ENCODE measurements around the gene RAB20.
"Not testable (repeated sequence)": the region's sequence is repeated elsewhere in the genome, so short reads cannot be mapped to it uniquely, and the experiment has no call there.

Gene RAB20

GRCh38 chr13:110575322-110576069, 14.0 kb upstream of the RAB20 start:
- DNase-seq: no peak

GRCh38 chr13:110574161-110574560, 12.6 kb upstream of the RAB20 start:
- DNase-seq: no peak

DNA sequence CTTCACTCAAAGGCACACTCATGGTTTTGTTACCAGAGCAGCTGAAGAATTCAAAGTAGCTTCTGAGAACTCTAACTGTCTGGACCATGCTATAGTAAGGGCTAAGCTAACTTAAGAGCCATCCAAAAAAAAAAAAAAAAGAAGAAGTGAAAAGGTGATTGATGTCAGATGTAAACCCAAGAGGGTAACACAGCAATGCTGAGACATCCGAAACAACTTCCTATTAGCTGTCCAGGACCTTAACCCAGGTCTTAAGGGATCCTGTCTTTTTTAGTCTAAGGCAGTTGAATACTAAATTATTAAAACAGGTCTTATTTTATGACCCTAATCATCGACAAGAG, 11.2 kb upstream of the RAB20 start:
- DNase-seq: no peak

- no peak for DNase-seq
Measured at GRCh38 chr13:110571896-110572777, 10.6 kb upstream of the RAB20 start.

DNA sequence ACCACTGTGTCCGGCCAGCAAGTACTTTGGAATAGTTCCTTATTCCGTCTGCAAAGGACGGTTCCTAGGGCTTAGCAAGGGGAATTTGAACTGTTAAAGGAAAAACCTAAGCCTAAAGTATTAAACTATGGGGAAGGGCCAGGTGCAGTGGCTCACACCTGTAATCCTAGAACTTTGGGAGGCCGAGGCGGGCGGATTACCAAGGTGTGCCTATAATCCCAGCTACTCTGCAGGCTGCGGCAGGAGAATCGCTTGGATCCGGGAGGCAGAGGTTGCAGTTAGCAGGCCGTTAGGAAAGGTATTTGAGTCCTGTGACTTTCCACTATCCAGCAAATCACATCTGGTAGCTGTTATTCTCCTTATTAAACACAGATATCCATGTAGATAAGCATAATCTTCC, 9.4 kb upstream of the RAB20 start:
- no peak for DNase-seq

DNA sequence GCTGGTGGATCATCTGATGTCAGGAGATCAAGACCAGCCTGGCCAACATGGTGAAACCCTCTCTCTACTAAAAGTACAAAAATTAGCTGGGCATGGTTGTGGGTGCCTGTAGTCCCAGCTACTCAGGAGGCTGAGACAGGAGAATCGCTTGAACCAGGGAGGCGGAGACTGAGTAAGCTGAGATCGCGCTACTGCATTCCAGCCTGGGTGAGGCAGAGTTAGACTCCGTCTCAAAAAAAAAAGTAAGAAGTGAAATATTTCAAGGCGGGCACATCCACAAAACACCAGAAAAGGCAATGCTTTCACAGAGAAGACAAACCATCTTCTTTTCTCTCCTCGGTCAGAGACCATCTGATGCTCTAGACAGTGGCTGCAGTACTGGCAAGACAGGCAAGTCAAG, 8.4 kb upstream of the RAB20 start:
- not testable (repeated sequence) for DNase-seq

- DNase-seq: no peak
Measured at GRCh38 chr13:110568612-110569011, 7.1 kb upstream of the RAB20 start.

DNA sequence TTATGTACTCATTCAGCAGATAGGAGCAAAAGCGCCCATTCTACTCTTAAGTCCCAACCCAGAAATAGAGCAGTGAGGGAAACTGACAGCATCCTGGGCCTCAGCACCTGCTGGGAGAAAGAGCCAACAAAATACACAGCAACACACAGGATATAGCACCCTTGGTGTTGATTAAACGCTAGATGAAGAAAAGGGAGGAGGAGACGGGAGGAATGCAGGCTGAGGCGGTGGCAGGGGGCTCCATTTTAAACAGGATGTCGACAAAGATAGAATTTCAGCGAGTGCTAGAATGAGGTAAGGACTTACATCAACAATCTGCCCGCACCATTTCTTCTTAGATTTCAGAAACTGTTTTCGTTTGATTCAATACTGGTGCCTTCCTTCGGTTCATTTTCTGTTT, 4.6 kb upstream of the RAB20 start:
- DNase-seq: no peak

- DNase-seq: no peak
Measured at GRCh38 chr13:110565296-110565695, 3.8 kb upstream of the RAB20 start.

- DNase-seq: no peak
Measured at GRCh38 chr13:110564472-110564985, 3.0 kb upstream of the RAB20 start.

DNA sequence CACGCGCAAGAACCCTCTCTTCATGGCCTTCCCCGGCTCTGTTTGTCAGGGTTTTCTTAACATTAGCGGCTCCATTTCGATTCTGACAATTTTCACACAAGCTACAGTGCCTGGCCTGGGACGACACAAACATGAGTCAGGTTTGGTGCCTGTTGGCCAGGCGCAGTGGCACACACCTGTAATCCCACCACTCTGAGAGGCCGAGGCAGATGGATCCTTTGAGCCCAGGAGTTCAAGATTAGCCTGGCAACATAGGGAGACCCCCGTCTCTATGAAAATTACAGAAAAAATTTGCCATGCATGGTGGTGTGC, 1.9 kb upstream of the RAB20 start:
- DNase-seq: no peak

DNA sequence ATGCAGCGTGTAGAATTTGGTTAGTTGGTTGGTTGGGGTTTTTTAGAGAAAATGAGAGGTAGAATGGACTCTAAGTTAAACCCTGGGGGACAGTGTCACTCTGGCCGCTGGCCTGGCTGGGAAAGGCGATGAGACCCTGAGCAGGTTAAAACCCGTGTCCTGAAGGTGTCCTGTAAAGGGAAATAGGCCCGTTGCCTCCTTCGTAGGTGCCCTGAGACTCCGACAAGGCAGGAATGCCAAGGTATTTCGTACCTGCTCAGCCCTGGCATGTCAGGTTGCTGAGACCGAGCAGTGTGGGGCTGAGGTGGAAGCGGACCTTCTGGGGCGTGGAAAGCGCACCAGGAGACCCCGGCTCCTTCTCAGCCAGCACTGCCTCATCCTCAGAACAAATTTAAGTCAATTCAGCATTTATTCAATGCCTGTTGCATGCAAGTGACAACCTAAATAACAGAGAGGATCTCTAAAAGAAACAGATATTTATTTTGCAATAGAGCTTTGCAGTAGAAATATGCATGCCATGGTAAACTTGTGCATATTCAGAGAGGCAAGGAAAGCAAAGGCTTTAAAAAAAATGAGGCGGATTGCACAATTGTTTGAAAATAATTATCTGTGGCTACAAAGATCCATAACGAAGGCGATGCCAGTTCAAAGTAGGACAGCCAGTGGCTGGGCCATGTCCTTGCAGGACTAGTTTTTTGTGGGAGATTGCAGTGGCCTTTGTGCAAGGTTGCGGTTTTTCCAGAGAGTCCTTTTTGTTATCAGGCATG, 1.4 kb upstream of the RAB20 start:
- no peak for DNase-seq

GRCh38 chr13:110562036-110562597, 595 bp upstream of the RAB20 start:
- DNase-seq: no peak

GRCh38 chr13:110560601-110561343, 750 bp downstream of the RAB20 start:
- no peak for DNase-seq

DNA sequence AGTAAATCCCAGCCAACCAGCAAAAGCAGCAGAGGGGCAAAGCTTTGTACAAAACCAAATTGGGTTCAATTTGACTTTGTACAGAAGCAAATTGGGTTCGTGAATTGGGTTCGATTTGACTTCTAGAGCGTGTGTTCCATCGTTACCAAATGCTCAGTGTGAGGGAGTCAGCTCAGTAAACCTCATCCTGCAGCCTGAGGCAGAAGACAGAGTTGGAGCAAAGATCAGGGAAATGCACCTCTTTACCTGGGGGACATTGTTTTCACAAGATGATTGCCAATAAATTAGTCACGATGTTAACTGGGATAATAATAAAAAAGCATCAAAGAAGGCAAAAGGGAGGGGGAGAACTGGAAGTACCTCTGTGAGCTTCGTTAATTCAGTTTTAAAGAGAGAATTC, 1.5 kb downstream of the RAB20 start:
- no peak for DNase-seq

DNA sequence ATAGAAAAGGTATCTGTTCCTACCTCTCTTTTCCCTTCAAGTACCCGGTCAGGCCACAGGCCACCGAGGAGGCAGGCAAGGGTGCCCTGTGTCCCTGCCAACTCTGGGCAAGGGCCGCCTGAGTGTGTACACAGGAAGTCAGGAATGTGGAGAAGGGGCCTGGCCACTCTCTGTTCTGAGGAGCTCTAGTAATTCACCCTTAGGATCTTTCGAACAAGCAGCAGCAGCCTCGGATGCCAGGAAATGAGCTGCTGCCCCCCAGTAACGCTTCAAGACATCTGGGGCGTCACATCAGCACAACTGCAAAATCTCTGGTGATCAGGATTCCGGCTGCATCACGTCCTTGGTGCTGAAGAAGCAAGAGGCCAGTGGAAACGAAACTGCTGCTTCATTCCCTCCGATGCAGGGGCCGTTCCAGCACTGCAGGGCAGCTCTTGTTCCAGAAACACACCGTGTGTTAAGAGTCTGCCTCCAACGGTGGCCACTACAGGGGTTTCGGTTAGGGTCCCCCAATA, 2.0 kb downstream of the RAB20 start:
- no peak for DNase-seq

DNA sequence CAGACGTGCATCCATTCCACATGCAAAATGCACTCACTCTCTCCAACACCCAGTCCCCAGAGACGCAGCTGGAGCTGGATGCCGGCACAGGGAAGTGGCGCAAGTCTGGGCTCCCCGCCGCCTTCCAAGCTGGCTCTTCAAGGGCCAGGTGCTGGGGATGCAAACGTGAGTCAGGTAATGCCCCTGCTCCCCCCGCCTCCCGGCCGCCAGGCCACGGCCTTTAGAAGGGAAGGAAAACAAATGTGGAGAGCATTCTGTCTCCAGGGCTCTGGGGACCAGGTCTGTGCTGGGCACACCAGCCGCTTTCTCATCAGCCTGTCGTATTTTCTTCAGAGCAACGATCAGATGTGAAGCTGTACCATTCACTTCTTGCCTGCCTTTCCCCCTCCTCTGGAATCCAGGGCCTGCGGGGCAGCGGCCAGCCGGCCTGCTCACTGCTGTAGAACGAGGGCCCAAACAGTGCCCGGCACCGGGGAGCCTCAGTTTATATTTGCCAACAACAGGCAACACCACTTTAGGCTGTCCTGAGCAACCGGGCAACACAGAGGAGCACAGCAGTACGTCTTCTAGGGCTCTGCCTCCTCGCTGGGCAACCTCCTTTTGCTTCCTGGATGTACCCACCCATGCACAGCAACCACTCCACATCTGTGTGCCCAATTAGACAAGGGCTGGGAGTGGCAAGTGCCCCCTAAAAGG, 3.8 kb downstream of the RAB20 start:
- no peak for DNase-seq

- no peak for DNase-seq
Measured at GRCh38 chr13:110557082-110557481, 4.4 kb downstream of the RAB20 start.

DNA sequence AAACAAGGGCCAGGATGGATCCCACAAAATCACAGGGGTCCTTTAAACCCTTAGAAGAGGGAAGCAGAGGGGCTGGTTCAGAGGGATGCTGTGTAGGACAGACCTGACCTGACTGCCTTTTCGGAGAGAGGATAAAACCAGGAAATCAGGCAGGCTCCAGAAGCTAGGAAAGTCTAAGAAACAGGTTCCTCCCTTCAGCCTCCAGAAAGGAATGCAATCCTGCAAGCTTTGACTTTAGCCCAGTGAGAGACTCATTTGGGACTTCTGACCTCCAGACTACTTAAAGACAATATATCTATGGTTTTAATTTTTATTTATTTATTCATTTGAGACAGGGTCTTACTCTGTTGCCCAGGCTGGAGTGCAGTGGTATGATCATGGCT, 5.3 kb downstream of the RAB20 start:
- no peak for DNase-seq

GRCh38 chr13:110555601-110556223, 5.8 kb downstream of the RAB20 start:
- DNase-seq: no peak

DNA sequence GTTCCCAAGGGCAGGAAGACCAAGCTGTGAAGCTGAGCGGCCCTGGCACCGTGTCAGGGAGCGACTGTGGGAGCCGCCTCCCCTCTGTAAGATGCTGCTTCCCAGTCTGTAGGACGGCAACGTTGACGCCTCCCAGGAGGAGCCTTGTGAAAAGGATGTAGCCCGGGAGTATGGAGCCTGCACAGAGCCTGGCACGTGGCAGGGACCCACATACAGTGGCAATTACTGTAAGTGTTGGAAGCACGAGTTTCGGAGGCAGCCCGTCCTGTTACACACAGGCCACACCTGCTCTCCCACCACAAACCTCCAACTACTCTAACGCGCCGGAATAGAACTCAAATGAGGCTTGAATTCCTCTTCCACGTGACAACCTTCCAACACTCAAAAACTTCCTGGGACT, 6.6 kb downstream of the RAB20 start:
- no peak for DNase-seq

All from NCI-H2227 treated with DMSO at 0.1 percent for 48 hours (cell line).